ENCODE measurements around the gene SLC12A5.
"Not testable (repeated sequence)": the region's sequence is repeated elsewhere in the genome, so short reads cannot be mapped to it uniquely, and the experiment has no call there.

The SLC12A5 gene

DNA sequence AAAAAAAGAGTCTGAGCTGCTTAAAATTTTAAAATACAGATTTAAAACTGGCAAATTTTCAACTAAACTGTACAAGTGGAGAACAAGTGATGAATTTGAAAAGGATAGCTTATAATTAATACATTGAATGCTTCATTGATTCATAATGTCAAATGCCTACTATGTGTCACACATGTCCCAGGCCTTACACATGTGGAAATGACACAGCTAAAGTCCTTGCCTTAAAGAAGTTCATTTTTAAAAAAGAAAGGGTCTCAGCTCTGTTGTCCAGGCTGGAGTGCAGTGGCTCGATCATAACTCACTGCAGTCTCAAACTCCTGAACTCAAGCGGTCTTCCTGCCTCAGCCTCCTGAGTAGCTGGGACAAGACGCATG lies 55.8 kb downstream of the SLC12A5 start:
- DNase-seq: no peak

DNA sequence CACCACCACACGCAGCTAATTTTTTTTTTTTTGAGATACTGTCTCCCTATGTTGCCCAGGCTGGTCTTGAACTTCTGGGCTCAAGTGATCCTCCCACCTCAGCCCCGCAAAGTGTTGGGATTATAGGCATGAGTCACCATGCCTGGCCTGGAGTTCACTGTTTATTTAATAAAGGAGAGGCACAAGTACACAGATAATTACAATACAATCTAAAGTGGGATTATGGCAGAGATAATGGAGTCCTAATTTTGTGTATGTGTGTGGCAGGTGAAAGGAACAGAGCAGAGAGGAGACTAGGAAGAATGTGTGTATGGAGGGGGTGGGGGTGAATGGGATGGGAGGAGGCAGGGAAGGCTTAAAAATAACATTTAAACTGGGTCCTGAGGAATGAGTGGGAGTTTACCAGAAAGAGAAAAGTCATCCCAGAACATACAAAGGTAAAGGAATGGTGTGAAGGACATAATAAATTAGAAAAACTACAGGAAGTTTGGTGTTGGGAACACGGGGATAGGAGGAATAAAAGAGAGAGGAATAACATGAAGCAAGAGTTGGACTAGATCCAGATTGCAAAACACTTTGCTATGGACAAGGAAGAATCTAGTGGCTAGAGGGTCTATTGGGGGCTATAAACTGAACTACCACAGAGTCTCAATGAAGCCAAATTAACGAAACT lies 56.3 kb downstream of the SLC12A5 start:
- DNase-seq: no peak

DNA sequence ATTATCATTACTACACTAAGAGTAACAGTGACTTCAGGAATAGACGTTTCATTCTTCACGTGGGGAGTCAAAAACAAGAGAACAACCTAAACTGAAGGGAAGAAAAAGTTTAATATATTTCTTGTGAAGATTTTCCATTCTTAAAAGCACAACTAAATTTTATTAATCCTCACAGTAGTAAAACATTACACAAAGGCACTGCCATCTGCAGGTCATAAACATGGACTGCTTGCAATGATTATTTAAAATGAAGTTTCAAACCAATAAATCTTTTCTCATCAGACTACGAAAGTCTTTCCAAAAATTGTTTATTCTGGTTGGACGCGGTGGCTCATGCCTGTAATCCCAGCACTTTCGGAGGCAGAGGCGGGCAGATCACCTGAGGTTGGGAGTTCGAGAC lies 58.1 kb downstream of the SLC12A5 start:
- peak; percentile 24 for DNase-seq

DNA sequence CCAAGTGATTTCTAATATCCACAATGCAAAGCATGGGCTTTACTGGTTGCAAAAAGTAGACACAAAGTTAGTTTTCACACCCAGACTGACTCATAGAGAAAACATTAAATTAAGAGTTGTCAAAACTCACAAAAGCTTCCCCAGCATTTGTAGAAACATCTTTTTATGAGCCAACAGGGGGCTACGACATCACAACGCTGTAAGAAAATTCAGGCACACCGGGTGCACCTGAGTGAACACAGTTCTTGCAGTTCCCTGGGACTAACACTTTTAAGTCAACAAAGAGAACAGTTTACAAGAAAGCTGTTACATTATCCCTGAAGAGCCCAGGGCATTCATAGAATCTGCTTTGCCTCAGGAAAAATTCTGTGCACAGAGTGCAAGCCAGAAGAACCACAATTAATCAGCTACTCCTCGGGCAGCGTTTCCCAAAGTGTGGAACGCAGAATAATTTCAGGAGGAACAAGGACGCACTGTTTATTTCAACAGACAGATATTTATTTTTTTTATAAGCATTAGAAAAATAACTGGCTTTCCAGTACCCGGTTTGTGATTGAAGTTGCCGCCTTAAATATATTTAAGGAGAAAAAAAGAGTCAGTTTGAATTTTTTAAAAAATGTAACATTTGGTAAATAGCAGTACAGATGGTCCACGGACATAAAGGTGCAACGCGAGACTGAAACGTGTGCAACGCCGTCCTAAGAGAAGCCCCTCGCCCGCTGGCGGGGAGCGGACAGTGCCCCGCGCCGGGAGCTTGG lies 59.6 kb downstream of the SLC12A5 start:
- no peak for DNase-seq

DNA sequence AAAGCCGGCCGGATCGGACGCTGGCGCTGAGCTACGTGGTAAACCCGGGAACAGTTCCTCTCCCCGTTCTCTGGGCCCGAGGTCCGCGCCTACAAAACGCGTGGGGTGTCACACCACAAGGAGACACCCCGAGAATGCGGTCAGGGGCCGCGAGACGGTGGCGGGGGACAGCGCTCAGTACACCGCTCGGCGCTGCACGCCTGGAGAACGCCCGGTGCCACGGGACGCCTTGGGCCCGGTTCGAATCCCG lies 60.1 kb downstream of the SLC12A5 start:
- DNase-seq: no peak

DNA sequence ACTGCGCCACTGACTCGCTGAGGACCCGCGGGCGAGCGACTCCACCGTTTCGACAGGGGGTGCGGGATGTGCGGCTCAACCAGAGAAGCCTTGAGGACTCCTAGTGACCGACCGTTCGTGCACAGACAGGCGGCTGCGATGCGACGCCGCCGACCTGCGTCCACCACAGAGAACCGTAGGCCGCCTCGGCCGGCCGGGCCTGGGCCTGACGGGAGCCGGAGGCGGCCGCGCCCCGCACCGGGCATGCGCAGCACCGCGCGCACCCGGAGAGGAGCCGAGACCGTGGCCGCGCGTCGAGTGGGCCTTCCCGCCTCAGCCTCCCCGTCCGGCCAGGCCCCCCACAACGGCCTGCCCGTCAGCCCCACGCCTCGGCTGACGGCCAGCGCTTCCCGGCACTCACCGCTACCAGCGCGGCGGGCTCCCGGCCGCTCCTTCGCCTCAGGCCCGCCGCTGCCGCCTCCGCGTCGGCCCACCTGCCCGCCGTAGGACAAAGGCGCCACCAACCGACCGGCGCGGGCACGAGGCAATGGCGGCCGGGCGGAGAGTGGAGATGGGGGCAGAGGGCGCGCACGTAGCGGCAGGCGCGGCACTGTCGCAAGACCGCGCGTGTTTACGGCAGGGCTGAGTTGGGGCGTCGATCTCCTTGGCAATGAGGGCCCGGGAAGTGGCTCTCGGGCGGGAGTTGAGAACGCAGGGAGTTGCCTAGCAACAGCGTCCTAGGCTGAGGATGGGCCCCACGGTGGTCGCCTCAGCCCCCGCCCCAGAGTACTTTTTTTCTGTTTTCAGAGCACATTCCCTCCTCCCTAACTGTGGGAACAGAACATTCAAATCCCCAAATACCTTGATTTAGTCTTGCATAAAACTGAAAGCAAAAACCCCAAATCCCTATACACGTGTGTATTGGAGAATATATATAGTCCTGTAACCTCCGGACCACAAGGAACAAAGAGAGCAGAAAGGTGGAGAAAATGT lies 60.7 kb downstream of the SLC12A5 start, which contains the start of gene NCOA5:
Gene NCOA5, minus strand, starts transcription at position 546 of the 972 bp plus-strand sequence. CDS start 10,538 bp downstream, outside the sequence.
- DNase-seq: peak; percentile 94

DNA sequence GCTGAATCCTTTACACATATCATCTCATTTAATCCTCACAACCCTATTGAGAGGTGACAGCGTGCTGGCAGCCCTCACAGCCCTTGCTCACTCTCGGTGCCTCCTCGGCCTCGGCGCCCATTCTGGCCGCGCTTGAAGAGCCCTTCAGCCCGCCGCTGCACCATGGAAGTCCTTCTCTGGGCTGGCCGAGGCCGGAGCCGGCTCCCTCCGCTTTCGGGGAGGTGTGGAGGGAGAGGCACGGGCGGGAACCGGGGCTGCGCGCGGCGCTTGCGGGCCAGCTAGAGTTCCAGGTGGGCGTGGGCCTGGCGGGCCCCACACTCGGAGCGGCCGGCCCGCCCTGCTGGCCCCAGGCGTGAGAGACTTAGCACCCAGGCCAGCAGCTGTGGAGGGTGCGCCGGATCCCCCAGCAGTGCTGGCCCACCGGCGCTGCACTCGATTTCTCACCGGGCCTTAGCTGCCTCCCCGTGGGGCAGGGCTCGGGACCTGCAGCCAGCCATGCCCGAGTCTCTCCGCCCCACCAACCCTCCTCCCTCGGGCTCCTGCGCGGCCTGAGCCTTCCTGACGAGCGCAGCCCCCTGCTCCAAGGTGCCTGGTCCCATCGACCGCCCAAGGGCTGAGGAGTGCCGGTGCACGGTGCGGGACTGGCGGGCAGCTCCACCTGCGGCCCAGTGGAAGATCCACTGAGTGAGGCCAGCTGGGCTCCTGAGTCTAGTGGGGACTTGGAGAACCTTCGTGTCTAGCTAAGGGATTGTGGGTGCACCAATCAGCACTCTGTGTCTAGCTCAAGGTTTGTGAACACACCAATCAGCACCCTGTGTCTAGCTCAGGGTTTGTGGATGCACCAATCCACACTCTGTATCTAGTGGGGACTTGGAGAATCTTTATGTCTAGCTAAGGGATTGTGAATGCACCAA lies 62.9 kb downstream of the SLC12A5 start:
- not testable (repeated sequence) for DNase-seq

DNA sequence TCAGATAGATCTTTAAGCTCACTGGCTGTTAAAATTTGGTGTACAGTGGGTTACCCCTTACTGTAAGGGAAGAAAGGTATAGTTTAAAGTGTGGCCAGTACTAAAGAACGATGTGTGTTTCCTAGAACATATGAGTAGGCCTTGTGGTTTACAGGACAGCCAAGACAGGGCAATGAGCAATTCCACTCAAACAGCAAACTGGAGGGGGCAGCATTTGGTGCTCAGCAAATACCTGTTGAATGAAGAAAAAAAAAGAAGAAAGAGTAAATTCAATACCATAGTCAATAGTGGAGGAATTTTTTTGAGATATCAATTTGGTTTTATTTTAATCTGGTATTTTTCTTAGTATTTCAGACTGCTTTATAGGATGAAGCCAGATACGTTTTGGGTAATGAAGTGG lies 64.5 kb downstream of the SLC12A5 start:
- no peak for DNase-seq

DNA sequence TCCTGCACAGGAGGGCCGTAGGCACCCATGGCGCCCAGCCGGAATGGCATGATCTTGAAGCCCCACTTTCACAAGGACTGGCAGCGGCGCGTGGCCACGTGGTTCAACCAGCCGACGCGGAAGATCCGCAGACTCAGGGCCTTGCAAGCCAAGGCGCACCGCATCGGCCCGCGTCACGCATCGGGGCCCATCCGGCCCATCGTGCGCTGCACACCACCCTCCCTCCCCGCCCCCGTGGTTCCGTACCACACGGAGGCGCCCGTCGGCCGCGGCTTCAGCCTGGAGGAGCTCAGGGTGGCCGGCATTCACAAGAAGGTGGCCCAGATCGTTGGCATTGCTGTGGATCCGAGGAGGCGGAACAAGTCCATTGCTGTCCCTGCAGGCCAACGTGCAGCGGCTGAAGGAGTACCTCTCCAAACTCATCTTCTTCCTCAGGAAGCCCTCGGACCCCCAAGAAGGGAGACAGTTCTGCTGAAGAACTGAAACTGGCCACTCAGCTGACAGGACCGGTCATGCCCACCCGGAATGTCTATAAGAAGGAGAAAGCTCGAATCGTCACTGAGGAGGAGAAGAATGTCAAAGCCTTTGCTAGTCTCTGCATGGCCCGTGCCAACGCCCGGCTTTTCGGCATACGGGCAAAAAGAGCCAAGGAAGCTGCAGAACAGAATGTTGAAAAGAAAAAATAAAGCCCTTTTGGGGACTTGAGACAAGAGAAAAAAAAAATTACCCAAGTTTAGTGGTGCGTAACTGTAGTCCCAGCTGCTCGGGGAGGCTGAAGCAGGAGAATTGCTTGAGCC lies 70.7 kb downstream of the SLC12A5 start:
- no peak for DNase-seq

DNA sequence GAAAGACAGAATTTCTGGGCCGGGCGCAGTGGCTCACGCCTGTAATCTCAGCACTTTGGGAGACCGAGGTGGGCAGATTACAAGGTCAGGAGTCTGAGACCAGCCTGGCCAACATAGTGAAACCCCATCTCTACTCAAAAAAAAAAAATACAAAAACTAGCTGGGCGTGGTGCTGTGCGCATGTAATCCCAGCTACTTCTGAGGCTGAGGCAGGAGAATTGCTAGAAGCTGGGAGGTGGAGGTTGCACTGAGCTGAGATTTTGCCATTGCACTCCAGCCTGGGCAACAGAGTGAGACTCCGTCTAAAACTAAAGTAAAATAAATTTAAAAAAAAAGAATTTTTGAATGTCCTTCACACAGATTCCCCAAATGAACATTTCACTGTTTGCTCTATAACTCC lies 71.4 kb downstream of the SLC12A5 start:
- not testable (repeated sequence) for DNase-seq

DNA sequence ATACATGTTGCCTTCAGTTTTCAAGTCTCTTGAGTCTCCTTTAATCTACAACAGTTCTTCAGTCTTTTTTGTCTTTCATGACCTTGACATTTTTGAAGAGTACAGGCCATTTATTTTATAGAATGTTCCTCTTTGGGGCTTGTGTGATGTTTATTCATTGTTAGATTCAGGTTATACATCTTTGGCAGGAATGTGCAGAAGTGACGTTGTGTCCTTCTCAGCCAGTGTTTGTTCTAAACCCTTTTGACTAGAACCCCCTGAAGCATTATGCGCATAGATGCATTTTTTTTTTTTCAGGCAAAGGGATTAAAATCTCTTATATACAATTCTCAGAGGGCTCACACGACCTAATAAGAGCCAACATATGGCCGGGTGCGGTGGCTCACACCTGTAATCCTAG lies 72.0 kb downstream of the SLC12A5 start:
- no peak for DNase-seq

DNA sequence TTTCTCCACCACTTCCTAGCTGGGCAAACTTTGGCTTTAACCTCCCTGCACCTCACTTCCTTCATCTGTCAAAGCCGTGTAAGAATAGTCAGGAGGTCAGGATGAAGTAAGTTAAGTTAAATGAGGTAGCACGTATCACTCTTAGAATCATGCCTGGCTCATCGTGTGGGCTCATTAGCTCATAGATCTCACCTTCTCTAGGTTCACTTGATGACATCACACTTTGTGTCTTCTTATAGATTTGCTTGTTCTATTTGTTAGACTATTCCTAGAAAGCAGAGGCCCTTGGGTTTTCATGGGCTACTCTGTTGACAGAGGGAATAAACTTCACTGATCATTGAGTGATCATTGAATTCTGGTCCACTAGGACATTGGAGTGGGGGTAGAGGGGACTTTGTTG lies 72.9 kb downstream of the SLC12A5 start:
- DNase-seq: no peak

DNA sequence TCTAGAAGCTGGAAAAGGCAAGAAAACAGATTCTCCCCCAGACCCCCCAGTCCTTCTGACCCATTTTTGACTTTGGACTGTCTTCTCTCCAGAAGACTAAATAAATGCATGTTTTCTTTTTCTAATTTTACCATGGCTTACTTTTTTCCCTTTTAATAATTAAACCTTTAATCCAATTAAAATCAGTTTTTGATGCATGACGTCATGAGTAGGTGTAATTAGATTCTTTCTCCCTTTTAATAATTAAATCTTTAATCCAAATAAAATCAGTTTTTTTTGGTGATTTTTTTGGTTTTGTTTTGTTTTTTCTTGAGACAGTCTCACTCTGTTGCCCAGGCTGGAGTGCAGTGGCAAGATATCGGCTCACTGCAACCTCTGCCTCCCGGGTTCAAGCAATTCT lies 73.9 kb downstream of the SLC12A5 start:
- no peak for DNase-seq

DNA sequence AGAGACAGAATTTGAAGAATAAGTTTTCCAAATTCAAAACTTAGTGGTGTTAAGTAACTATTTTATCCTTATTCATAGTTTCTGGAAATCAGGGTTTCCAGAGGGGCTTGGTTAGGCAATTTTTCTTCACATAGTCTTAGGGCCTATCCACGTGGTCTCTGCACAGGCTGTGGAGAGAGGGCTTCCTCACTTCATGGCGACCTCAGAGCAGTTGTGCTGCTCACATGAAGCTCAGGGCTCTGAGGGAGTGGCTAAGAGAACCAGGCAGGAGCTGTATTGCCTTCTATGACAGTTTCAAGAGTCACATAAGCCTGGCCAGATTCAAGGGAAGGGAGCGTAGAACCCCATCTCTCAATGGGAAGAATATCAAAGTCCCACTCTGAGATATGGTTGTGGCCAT lies 75.2 kb downstream of the SLC12A5 start:
- no peak for DNase-seq

DNA sequence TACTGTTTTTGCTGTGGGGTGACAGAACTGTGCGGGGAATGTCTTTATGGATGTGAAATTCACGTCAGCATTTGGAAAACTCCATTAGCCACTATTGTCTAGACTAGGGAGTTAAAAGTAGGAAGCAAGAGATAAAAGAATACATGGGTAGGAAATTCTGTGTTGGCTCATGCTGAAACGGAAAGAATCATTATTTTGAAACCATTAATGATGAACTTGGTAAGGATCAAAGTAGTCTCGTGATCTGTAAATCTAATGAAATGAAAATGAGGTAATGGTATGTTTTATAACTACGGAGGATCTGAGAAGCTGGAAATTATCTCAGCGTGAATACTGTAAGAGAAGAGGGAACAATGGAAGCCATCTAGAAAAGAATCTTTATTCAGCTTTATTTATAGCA lies 78.0 kb downstream of the SLC12A5 start:
- no peak for DNase-seq

DNA sequence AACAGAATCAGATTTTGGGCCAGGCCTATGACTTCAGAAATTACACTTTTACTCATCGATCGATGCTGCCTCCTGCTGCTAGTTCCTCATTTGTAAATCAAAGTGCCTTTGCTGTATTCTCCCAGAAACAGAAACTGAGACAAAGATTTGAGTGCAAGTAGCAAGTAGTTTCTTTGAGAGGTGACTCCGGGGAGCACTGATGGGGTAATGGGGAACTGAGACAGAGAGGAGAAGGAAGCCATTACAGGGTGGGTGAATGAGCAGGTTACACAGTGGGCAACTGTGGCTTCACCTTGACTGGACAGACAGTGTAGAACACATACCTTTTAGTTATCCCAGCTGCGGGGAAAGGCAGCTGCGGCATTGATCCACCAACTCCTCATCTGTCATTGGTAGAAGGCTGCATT lies 79.4 kb downstream of the SLC12A5 start:
- no peak for DNase-seq

DNA sequence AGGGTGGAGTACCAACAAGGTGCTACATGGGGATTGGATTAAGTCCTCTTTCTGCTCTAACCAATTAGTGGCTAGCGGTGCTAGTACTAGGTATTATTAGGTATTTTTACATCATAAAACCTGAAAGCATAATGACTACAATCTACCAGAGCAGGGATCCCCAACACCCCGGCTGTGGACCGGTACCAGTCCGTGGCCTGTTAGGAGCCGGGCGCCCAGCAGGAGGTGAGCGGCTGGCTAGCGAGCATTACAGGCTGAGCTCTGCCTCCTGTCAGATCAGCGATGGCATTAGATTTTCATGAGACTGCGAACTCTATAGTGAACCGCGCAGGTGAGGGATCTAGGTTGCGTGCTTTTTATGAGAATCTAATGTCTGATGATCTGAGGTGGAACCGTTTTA lies 80.0 kb downstream of the SLC12A5 start:
- DNase-seq: no peak
